Mesothelial cell of epicardium (in vitro differentiated cells): Measurements from ENCODE around the gene MGAT5B. TPM values are rescaled to one million over a fixed set of nuclear protein-coding genes. Genes with fewer than 3 reads are reported as not detected.

Experiments used
- DNase-seq, 2 experiments: peaks; one replicate each; pipeline ENCODE4 v3.0.0; 2021; ENCODE audit warnings: low spot score in 2 of 2; ENCODE audit not compliant: unreplicated experiment in 2 of 2
- H3K27ac Mint-ChIP-seq: 2 replicates; pipeline ENCODE4 v1.8.0; 2021; ENCODE audit warnings: mixed read lengths
- H3K27me3 Mint-ChIP-seq: 2 replicates; pipeline ENCODE4 v1.8.0; 2021; ENCODE audit warnings: low read depth, mixed read lengths
- H3K36me3 Mint-ChIP-seq: 2 replicates; pipeline ENCODE4 v1.8.0; 2021; ENCODE audit warnings: mixed read lengths
- H3K4me1 Mint-ChIP-seq: 2 replicates; pipeline ENCODE4 v1.8.0; 2021; ENCODE audit warnings: mixed read lengths
- H3K4me3 Mint-ChIP-seq: 2 replicates; pipeline ENCODE4 v1.8.0; 2021; ENCODE audit warnings: mild to moderate bottlenecking, moderate library complexity, mixed read lengths
- H3K9me3 Mint-ChIP-seq: 2 replicates; pipeline ENCODE4 v1.8.0; 2021; ENCODE audit warnings: mixed read lengths
- CTCF ChIP-seq: fragments of 200-600 bp; sonication (generic); IDR thresholded peaks from one replicate; pipeline ENCODE4 v1.5.0; 2021; ENCODE audit warnings: antibody characterized with exemption; ENCODE audit not compliant: unreplicated experiment
- total RNA-seq: library from RNA; stranded (reverse); gene quantifications from 3 replicates; pipeline ENCODE4 v1.2.1, GENCODE V29; 2021

The MGAT5B gene
- total RNA-seq, 1 donor from 2014 or later: 0.78 TPM

- Mint-ChIP-seq H3K27me3 (peaks cover 7% of the 10 kb centered on the region), H3K36me3 (no peaks in the 10 kb centered on the region), H3K4me3 (no peak overlapping the region), H3K4me1 (no peaks in the 10 kb centered on the region), H3K27ac (no peak overlapping the region), H3K9me3 (no peaks in the 10 kb centered on the region)
- no peak for TF ChIP-seq CTCF
- DNase-seq: no peak
These were observed 31.2 kb downstream of the MGAT5B start for GRCh38 chr17:76899414-76899813.

DNA sequence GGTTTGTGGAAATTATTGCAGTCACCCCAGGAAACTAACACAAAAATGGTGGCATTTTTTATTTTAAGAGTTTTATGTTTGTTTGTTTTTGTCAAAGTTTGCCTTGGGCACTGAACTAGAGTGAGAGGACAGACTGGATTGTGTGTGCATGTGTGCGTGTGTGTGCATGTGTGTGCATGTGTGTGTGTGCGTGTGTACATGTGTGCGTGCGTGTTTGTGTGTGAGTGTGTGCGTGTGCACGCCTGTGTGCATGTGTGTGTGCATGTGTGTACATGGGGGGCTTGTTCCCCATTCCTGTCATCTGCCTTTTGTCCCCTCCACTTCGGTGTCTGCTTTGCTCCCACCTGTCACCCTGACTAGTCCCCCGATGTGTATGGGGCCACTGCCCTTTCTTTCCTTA is 32.5 kb downstream of the MGAT5B start:
- Mint-ChIP-seq H3K4me3 (no peak overlapping the region), H3K9me3 (no peaks in the 10 kb centered on the region), H3K27ac (no peak overlapping the region), H3K36me3 (no peaks in the 10 kb centered on the region), H3K4me1 (no peaks in the 10 kb centered on the region), H3K27me3 (peaks cover 11% of the 10 kb centered on the region)
- TF ChIP-seq CTCF: no peak
- DNase-seq: no peak

DNA sequence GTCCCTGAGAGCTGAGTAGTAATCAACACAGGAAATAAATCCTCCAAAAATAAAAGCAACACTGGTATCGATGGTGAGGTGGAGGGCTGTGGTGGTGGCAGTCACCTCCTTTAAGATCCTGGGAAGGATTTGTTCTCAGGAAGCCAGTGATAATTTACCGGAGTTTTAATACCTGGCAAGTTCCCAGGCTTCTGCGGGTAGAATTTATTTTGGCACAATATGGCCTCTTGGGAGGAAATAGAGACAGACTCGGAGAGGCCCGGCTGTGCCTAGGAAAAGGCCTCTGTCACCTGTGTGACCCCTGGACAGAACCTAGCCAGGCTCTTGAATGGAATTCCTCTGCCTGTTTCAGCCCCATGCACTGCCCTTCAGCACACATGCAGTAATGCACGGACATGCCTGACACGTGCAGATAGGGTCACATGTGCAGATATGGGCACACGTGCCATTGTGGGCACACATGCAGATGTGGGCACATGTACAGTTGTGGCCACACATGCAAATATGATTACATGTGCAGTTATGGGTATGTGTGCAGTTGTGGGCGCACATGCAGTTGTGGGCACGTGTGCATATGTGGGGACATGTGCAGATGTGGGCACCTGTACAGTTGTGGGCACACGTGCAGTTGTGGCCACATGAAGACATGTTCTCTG is 33.5 kb downstream of the MGAT5B start:
- DNase-seq: no peak
- Mint-ChIP-seq H3K4me1 (no peaks in the 10 kb centered on the region), H3K9me3 (no peaks in the 10 kb centered on the region), H3K4me3 (no peak overlapping the region), H3K36me3 (no peaks in the 10 kb centered on the region), H3K27ac (no peak overlapping the region), H3K27me3 (peaks cover 14% of the 10 kb centered on the region)
- TF ChIP-seq CTCF: no peak

GRCh38 chr17:76902476-76902875 is 34.3 kb downstream of the MGAT5B start:
- H3K27me3 Mint-ChIP-seq: peaks cover 13% of the 10 kb centered on the region
- H3K9me3 Mint-ChIP-seq: peaks cover 2% of the 10 kb centered on the region
- H3K36me3 Mint-ChIP-seq: no peaks in the 10 kb centered on the region
- no peak overlapping the region for H3K4me3 Mint-ChIP-seq
- DNase-seq: no peak
- no peak overlapping the region for H3K27ac Mint-ChIP-seq
- TF ChIP-seq CTCF: no peak
- no peaks in the 10 kb centered on the region for H3K4me1 Mint-ChIP-seq

DNA sequence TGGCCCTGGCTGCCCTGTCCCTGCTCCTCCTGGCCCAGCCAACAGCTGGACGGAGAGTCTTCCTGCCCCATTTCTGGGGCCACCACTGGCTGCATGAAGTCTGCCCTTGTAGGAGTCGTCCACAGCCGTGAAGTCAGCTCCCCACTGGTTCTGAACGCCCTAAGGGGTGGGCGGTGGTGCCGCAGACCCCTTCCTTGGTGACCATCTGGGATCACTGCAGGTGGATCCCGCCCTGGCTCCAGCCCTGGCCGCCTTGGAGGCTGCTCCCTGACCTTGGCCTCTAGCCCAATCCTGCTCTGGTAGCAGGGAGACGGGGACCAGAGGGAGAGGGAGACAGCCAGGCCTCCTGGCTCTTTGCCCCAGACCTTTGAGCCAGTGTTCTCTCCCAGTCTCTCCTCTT is 35.4 kb downstream of the MGAT5B start:
- Mint-ChIP-seq H3K9me3 (peaks cover 6% of the 10 kb centered on the region), H3K27me3 (peaks cover 13% of the 10 kb centered on the region), H3K27ac (no peak overlapping the region), H3K4me1 (no peaks in the 10 kb centered on the region), H3K36me3 (no peaks in the 10 kb centered on the region), H3K4me3 (no peak overlapping the region)
- DNase-seq: no peak
- TF ChIP-seq CTCF: no peak

DNA sequence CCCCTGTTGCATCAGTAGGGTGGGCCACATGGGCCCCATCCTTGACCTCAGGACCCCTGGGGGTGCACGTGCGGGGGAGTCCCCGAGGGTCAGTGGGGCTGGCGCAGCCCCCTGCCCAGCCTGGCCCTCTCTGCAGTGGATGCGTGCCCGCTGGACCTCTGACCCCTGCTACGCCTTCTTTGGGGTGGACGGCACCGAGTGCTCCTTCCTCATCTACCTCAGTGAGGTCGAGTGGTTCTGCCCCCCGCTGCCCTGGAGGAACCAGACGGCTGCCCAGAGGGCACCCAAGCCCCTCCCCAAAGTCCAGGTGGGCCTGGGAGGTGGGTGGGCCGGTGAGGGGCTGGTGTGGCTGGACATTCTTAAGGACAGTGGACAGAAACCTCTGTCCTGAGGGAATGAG is 35.9 kb downstream of the MGAT5B start:
- H3K9me3 Mint-ChIP-seq: peaks cover 6% of the 10 kb centered on the region
- no peak for DNase-seq
- no peak overlapping the region for H3K4me3 Mint-ChIP-seq
- H3K4me1 Mint-ChIP-seq: no peaks in the 10 kb centered on the region
- no peak for TF ChIP-seq CTCF
- no peaks in the 10 kb centered on the region for H3K36me3 Mint-ChIP-seq
- no peak overlapping the region for H3K27ac Mint-ChIP-seq
- peaks cover 13% of the 10 kb centered on the region for H3K27me3 Mint-ChIP-seq
